GM19468 (cell line): ENCODE data around the gene CDH1.
"Not testable (repeated sequence)": the region's sequence is repeated elsewhere in the genome, so short reads cannot be mapped to it uniquely, and the experiment has no call there.

ENCODE experiments used
- ATAC-seq: cut with Tn5 transposase; IDR thresholded peaks from one replicate; pipeline ENCODE4 v1.9.1; 2021; ENCODE audit warnings: mild to moderate bottlenecking, moderate library complexity, moderate number of reproducible peaks; ENCODE audit not compliant: unreplicated experiment; ENCODE audit errors: extremely low read depth

The CDH1 gene

DNA sequence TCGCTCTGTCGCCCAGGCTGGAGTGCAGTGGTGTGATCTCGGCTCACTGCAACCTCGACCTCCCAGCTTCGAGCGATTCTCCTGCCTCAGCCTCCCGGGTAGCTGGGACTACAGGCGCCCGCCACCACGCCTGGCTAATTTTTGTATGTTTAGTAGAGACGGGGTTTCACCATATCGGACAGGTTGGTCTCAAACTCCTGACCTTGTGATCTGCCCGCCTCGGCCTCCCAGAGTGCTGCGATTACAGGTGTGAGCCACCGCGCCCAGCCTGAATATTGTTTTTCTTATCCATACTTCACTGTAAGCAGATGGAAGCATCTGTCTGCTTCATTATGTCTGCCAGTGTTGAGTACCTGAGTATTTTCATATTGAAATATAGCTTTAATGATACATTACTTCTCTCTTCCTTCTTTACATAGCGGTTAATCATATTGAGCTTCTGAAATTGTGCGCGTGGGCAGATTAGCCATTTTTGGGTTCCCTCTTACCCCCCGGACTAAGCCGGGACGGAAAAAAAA is 105.9 kb downstream of the CDH1 start:
- ATAC-seq: not testable (repeated sequence)

DNA sequence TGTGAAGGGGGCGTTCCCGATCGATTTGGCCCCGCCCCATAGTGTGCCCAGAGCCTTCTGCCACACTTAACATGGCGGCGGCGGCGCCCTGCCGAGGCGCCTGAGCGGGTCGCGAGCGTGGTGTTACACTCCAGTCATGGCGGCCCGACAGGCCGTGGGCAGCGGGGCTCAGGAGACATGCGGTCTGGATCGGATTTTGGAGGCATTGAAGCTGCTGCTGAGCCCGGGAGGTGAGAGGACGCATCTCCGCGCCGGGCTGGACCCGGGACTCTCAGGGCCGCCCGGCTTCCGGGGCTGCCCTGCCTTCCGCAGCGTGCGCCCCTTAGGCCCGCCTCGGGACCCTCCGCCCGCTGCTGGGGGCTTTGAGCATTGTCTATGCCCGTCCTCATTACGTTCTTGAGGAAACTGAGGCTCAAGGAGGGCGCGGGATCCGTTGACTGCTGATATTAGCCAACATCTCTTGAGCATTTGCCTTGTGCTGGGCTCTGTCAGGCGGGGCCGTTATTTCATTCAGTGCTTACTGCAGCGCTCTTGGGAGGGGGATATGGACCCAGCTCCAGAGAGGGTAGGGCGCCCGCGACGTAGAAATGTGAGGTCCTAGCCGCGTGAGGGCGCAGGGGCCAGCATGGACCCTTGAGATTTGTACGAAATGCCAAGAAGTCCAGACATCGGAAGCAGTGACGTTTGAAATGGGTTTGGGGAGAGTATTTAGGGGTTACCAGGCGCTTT is 106.6 kb downstream of the CDH1 start, which contains the start of gene TANGO6:
Gene TANGO6 (plus strand): TSS at position 50 of the 729 bp plus-strand sequence. CDS start 87 bp downstream, at position 137.
- ATAC-seq: no peak

DNA sequence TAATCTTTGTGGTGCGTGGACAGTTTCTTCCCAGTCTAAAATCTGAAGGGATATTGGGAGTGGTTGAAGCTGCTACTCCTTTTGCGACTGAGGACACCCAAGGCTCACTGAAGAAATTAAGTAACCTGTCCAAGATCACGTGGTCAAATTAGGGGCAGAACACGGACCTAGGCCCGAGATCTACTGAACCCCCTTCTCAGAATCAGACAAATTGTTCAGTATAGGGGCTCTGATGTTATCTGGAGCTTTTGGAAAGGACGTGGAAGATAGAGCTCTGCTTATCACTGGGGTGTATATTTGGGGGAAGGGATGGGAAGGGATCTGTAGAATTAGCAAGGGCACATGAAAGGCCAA is 107.1 kb downstream of the CDH1 start:
- ATAC-seq: no peak

DNA sequence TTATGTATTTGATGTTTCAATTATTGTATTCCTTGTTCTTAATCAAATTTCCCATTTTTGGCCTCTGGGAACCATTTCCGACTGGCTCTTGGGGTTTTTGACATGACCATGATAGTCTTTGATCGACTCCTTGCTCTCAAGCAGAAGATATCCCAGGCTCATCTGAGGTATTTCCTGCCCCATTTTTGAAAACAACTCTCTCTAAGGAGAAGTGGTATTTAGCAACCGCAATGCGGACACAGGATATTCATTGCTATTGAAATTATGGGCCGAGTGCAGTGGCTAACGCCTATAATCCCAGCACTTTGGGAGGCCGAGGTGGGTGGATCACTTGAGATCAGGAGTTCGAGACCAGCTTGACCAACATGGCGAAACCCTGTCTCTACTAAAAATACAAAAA is 111.7 kb downstream of the CDH1 start:
- no peak for ATAC-seq

DNA sequence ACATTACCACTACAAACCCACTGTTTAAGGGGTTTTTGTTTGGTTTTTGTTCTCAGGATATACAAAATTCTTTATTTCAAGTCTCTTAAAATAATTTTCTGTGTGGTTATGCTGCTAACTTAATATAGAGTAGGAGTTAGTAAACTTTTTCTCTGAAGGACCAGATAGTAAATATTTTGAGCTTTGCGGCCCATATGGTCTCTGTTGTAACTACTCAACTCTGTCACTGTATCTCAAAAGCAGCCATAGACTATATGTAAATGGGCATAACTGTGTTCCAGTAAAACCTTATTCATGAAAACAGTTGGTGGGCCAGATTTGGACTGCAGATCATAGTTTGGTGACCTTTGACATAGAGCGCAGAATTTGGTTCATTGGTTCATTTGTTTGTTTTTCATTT is 113.4 kb downstream of the CDH1 start:
- ATAC-seq: no peak

DNA sequence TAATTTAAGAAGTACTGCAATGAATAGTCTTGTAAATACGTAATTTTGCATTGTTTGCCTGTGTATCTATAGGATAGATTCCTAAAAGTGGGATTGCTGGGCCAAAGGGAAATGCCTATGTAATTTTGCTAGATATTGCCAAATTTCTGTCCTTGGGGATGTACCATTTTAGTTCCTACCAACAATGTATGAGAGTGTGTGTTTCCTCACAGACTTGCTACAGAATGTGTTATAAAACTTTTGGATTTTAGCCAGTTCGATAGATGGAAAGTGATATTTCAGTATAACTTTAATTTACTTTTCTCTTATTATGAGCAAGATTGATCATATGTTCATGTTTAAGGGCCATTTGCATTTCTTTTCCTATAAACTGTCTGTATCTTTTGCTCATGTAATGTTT is 114.5 kb downstream of the CDH1 start:
- ATAC-seq: no peak

DNA sequence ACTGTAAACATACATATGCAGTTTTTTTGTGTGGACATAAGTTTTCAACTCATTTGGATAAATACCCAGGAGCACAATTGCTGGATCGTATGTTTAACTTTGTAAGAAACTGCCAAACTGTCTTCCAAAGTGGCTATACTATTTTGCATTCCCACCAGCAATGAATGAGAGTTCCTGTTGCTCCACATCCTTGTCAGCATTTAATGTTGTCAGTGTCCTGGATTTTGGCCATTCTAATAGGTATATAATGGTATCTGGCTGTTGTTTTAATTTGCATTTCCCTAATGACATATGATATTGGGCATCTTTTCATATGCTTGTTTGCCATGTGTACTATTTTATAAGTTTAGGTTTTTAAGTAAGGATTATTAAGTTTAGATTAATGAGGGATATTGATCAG is 120.4 kb downstream of the CDH1 start:
- ATAC-seq: no peak

DNA sequence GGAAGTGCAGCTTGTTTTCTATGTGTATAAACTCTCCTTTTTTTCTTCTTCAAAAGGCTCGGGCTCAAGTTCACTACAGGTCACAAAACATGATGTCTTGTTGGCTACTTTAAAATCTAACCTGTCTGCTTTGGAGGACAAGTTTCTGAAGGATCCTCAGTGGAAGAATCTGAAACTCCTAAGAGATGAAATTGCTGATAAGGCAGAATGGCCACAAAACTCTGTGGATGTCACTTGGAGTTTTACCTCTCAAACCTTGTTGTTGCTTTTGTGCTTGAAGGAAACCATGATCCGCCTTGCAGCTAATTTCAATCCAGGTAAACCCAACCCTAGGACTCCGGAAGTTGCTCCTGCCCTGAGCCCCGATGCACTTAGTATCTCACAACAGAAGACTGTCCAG is 122.7 kb downstream of the CDH1 start:
- ATAC-seq: no peak

DNA sequence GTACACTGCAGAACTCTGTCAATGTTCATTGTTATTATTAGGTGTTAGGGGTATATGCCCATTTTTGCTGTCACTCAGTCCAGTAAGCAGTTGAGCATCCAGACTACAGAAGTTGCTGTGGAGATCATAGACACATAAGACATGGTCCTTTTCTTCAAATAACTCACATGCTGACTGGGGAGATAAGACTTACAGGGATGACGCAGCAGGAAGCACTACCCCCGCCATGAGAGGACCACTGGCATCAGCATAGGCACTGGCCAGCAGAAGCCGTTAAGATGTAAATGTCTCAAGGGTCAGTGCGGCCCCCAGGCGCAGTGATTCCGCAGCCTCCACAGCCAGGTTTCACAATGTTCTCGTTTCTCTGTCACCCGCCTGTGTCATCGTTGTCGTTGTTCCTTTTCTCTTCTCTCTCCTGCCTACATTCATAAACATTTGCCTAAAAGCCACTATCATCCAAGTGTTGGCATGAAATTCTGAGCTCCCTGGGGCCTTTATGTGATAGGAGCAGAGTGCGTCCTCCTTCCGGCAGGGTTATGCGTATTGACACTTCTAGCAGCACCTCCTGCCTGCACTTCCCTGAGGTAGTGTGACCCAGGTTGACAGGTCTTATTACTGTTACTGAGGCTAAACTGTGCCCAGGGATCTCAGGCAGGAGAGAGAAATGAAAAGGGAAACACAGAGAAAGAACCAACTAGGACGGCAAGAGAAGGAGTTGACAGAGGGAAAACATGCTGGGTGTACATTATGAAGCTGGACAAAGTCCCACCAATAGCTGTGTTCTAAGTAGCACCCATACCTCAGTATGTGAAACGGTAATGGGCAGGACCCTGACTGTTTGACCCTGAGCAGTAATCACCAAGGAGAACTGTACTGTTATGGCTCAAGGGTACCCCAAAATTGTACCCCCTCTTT is 124.1 kb downstream of the CDH1 start:
- no peak for ATAC-seq

DNA sequence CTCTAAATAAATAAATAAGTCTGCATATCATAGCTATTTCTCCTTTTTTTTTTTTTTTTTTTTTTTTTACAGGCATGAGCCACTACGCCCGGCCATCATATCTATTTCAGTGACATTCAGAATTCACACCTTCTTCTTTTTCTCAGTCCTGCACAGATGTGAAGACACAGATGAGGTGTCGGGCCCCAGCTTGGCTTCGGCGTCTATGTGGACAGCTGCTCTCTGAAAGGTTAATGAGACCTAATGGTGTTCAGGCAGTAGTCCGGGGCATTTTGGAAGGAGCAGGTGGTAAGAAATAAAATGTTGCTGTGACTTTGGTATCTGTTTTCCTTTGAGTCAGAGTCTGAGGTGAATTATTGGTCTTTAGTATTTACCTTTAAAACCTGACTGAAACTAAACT is 129.8 kb downstream of the CDH1 start:
- no peak for ATAC-seq

DNA sequence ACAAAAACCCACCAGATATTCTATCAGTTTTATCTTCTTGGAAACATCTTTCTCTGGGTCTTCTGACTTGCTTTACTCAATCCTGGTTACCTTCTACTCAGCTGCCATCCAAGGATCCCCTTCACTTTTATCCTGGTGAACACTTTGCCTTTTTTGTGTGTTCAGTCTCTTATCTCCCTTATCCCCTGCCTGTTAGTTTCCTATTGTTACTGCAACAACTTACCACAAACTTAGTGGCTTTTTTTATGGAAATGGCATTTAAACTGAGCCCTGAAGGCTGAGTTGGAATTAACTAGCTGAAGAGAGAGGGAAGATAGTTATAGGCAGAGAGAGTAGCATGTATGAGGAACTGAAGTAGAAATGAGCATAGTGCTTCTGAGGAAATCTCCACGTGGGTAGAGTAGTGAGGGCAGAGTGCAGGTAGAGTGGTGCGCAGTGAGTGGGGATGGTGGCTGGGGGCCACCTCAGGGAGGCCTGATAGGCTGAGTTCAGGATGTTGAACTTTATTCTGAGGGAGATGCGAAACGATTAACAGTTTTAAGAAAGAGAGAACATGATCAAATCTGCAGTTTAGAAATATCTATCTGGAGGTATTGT is 132.5 kb downstream of the CDH1 start:
- ATAC-seq: no peak

DNA sequence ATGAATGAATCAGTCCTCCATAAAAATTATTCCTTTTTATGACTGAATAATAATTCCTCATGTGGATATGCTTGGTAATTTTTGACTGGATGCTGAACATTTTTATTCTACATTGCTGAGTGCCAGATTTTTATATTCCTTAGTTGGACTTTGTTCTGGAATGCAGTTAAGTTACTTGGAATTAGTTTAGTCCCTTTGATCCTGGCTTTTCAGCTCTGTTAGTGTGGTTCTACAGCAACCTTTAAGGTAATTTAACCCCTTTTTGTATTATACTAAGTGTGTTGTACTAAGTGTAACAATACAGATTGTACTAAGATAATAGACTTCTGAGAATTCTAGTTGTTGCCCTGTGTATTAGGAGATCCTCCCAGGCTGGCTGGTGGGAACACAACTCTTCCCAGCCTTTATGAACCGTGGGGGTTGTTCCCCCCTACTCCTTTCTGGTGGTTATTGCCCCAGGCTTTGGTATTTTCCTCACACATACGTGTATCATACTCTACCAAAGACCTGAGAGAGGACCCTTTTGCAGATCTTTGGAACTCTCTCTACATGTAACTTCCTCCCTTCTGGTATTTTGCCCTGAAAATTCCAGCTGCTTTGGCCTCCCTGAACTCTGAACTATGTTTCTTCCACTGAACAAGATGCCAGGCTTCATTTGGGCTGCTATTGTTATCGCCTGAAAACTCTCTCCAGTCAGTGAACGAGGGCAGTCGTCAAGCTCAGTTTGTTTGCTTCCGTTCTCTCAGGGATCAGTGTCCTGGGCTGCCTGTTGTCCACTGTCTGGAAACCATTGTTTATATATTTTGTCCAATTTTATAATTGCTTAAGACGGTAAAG is 136.8 kb downstream of the CDH1 start:
- ATAC-seq: no peak

DNA sequence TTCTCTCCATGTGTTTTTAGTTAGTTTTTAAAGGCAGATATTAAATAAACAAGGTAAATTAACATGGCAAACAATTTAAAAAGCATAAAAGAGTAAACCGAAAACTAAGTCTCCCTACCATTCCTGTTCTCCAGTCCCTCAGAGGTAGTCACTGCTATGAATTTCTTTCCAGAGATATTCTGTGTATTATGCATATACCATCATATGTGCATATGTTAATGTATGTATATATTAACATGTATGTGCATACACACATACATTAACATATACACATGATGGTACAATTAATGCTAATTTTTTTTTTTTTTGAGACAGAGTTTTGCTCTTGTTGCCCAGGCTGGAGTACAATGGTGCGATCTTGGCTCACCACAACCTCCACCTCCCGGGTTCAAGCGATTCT is 138.8 kb downstream of the CDH1 start:
- ATAC-seq: no peak

DNA sequence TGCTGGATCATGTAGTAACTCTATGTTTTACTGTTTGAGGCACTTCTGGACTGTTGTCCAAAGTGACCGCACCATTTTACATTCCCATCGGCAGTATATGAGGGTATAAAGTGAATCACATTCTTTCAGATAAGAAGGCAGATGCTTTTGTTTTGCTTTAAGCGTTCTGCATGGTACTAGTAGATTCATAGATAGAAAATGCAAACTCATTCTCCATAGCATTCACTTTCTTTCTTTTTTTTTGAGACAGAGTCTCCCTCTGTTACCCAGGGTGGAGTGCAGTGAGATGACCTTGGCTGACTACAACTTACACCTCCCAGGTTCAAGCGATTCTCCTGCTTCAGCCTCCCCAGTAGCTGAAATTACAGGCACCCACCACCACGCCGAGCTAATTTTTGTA is 146.6 kb downstream of the CDH1 start:
- no peak for ATAC-seq

DNA sequence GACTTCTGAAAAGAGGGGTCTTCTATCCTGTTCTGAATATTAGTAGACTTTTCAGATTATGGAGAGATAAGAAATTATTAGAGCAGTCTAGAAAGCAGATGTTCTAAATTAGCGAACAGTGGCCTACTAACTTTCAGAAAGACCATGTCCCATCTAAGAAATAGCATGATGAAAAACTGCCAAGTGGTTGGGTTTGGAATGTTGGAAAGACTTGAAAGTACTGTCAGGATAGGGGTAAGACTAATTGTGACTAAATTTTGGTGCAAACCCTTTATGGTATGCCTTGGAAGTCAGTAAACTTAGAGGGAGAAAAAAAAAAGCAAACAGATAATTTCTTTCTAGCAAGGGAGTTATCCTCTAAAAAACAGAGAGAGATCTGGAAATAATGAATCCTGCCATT is 147.3 kb downstream of the CDH1 start:
- ATAC-seq: no peak
